Adrenal gland (tissue), 12 donors: ENCODE data around the gene FCAMR. TPM values are rescaled to one million over a fixed set of nuclear protein-coding genes. Genes with fewer than 3 reads are reported as not detected.

Source experiments
- DNase-seq, 7 donors: peaks; one replicate each; pipeline ENCODE4 v3.0.0-alpha.2; 2019 to 2020
- H3K27ac ChIP-seq, 5 donors: fragments of 200-600 bp; sonication (generic) in 4 of 5; 1 replicate in 3 of 5; 2 replicates in 2 of 5; pipeline versions ENCODE4 v1.5.1 to v1.8.0; 2016 to 2020; ENCODE audit warnings: mild to moderate bottlenecking in 1 of 5
- H3K27me3 ChIP-seq: fragments of 200-600 bp; 2 replicates; pipeline ENCODE4 v1.8.0; 2021
- H3K36me3 ChIP-seq, 2 donors: fragments of 200-600 bp; replicated peaks in 1 of 2; 1 replicate in 1 of 2; 2 replicates in 1 of 2; pipeline versions ENCODE4 v1.5.1 to v1.8.0; 2018 to 2022
- H3K4me1 ChIP-seq, 2 donors: fragments of 200-600 bp; replicated peaks in 1 of 2; 1 replicate in 1 of 2; 2 replicates in 1 of 2; pipeline versions ENCODE4 v1.5.1 to v1.8.0; 2018 to 2021
- H3K4me3 ChIP-seq, 4 donors: fragments of 200-600 bp; sonication (generic) in 3 of 4; one replicate each; pipeline ENCODE4 v1.5.1; 2016 to 2018
- H3K9me3 ChIP-seq, 3 donors: fragments of 200-600 bp; sonication (generic) in 1 of 3; replicated peaks in 1 of 3; 1 replicate in 2 of 3; 2 replicates in 1 of 3; pipeline versions ENCODE4 v1.5.1 to v1.8.0; 2016 to 2021
- CTCF ChIP-seq, 6 experiments: fragments of 450-650 bp in 4 of 6; fragments of 200-600 bp in 2 of 6; sonication (generic) in 1 of 6; IDR thresholded peaks; 1 replicate in 5 of 6; 2 replicates in 1 of 6; pipeline versions ENCODE4 v1.5.1 to v1.8.0; 2016 to 2021; ENCODE audit warnings: antibody characterized with exemption in 6 of 6, mild to moderate bottlenecking in 2 of 6, moderate library complexity in 1 of 6
- POLR2A ChIP-seq, 2 donors: fragments of 450-650 bp; IDR thresholded peaks; one replicate each; pipeline ENCODE4 v1.6.1; 2017; ENCODE audit warnings: antibody characterized with exemption in 2 of 2, mild to moderate bottlenecking in 2 of 2, moderate library complexity in 1 of 2
- WGBS, 4 donors: extraction: QIAGEN DNeasy Blood & Tissue Kit in 2 of 4; methylation state at CpG; one replicate each; pipeline versions ENCODE4 v1.1.5 to v1.1.7; 2013 to 2017; 5-methylcytosine and 5-hydroxymethylcytosine counted together
- intact Hi-C, 2 donors: fragments of 100-400 bp; cut with DNase I; formaldehyde crosslinking; loops; one replicate each; pipeline versions ENCODE4 v1.14.1 to v1.15.0; 2022 to 2023
- polyA plus RNA-seq, 3 donors: library from polyadenylated mRNA; stranded (reverse); fragments of 200-250 nt in 2 of 3; fragments of 350-450 nt in 1 of 3; fragmentation: Illumina TruSeq in 1 of 3; extraction: RNeasy Lipid Tissue Mini Kit (QIAGEN cat#74804) in 1 of 3; gene quantifications; one replicate each; pipeline ENCODE4 v1.2.3, GENCODE V29; 2013 to 2014
- total RNA-seq, 9 donors: library from RNA; depleted of rRNA in 4 of 9; stranded (reverse); fragments of >200 nt in 4 of 9; fragments of 120-200 nt in 1 of 9; fragmentation: NEBNext Ultra II Directional in 1 of 9; extraction: Animal tissue kit (Norgen Biotek cat#: 25700) in 1 of 9; gene quantifications; one replicate each; pipeline versions ENCODE4 v1.1.0 to v1.2.4, GENCODE V29; 2013 to 2023
- donor health status: healthy with polysubstance abuse.
- donor health status: Bipolar disorder and iron deficiency.
- donor health status: DM: yes; HTN: yes; CAD: no.
- donor health status: DM: no; HTN: no; CAD: no.
- donor health status: DM: no; HTN: no; CAD: no.
- donor health status: DM: yes; HTN: yes; CAD: no.

FCAMR gene
- total and polyA plus RNA-seq, 12 donors, result not detected

- Histone ChIP-seq H3K9me3 (no peaks in the 10 kb centered on the region), H3K4me1 (no peaks in the 10 kb centered on the region), H3K27me3 (no peaks in the 10 kb centered on the region), H3K27ac (no peak overlapping the region), H3K4me3 (no peak overlapping the region), H3K36me3 (no peaks in the 10 kb centered on the region)
- intact Hi-C loops, result no loop called here
- WGBS, 4 donors, result 89 to 92% (median 90%) methylated on average over 11 to 13 of the region's 13 CpGs
- no peak for DNase-seq
- TF ChIP-seq CTCF (IDR thresholded peaks at IDR 0.05), result no peak
- no peak for TF ChIP-seq POLR2A (IDR thresholded peaks at IDR 0.05)
Observed at GRCh38 chr1:206939131-206939530, 31.1 kb downstream of the FCAMR start.

DNA sequence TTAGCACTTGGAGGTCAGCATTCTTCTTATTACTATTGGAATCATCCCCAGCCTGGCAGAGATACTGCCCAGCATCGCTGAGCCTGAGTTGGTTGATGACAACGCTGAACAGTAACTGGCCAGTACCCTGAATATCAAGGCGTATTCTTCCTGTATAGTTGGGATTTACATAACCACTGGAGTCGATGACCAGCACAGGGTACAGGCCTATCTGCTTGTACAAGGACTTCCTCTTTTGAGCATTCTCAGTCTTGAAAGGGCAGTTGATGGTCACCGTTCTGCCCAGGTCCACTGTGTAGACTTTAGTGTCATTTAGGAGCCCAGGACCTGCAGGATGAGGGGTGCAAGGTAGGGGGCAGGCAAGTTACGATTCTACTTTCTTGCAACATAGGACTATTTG lies 32.8 kb downstream of the FCAMR start:
- DNase-seq, result no peak
- no peak for TF ChIP-seq POLR2A (IDR thresholded peaks at IDR 0.05)
- TF ChIP-seq CTCF (IDR thresholded peaks at IDR 0.05), result no peak
- WGBS, 4 donors, result 80 to 92% (median 85%) methylated on average over 6 of the region's 6 CpGs
- Histone ChIP-seq H3K4me1 (no peaks in the 10 kb centered on the region), H3K4me3 (no peak overlapping the region), H3K27ac (no peak overlapping the region), H3K9me3 (no peaks in the 10 kb centered on the region), H3K27me3 (no peaks in the 10 kb centered on the region), H3K36me3 (no peaks in the 10 kb centered on the region)
- intact Hi-C loops, result no loop called here

DNA sequence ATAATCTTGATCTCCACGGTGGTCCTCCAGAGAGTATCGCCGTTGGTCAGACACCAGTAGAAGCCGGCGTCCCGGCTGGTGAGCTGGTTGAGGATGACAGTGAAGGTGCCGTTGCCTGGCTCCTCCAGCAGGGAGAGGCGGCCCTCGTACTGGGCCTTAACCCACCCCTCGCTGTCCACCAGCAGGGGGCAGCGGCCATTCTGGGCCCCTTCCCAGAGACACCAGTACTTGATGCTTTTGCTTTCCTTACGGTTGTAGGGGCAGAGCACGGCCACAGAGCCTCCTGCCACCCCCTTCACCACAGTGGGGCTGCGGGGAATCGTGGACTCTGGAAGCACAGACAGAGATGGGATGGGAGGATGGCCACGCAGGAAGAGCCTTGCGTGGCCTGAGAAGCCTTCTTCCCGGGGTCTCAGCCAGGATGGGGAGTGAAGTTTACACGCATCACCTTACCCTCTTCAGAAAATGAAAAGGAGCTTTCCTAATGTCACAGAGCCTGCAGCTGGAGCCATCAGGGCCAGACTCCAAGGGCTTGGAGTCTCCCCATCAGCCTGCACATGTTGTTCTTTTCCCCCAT lies 34.7 kb downstream of the FCAMR start:
- Histone ChIP-seq H3K9me3 (no peaks in the 10 kb centered on the region), H3K4me3 (no peak overlapping the region), H3K27ac (no peak overlapping the region), H3K4me1 (no peaks in the 10 kb centered on the region), H3K36me3 (no peaks in the 10 kb centered on the region), H3K27me3 (no peaks in the 10 kb centered on the region)
- 75 to 83% (median 80%) methylated on average over 12 to 19 of the region's 19 CpGs for whole genome bisulfite sequencing, 4 donors
- intact Hi-C loops, result no loop called here
- no peak for TF ChIP-seq POLR2A (IDR thresholded peaks at IDR 0.05)
- peak in 5 of 6 experiments; percentile 22 to 54 (median 40) for TF ChIP-seq CTCF (IDR thresholded peaks at IDR 0.05)
- DNase-seq, result peak in 2 of 7 donors; percentile 33 to 42

GRCh38 chr1:206933333-206933945 lies 36.8 kb downstream of the FCAMR start:
- Histone ChIP-seq H3K4me3 (no peak overlapping the region), H3K27ac (no peak overlapping the region), H3K27me3 (no peaks in the 10 kb centered on the region), H3K9me3 (no peaks in the 10 kb centered on the region), H3K36me3 (no peaks in the 10 kb centered on the region), H3K4me1 (no peaks in the 10 kb centered on the region)
- TF ChIP-seq POLR2A (IDR thresholded peaks at IDR 0.05), result no peak
- TF ChIP-seq CTCF (IDR thresholded peaks at IDR 0.05), result peak; percentile 6 to 44 (median 28)
- peak in 5 of 7 donors; percentile 36 to 62 (median 56) for DNase-seq
- intact Hi-C loops, result no loop called here
- 70 to 77% (median 76%) methylated on average over 6 to 8 of the region's 8 CpGs for WGBS, 4 donors
